HEK293T (cell line): Measurements from ENCODE around the gene CACNA1G.

Source experiments
- ARNT ChIP-seq: fragments of 450-650 bp; IDR thresholded peaks from 2 replicates; pipeline ENCODE4 v1.6.1; 2017; ENCODE audit warnings: mild to moderate bottlenecking
- FOXM1 ChIP-seq: fragments of 450-650 bp; IDR thresholded peaks from 2 replicates; pipeline ENCODE4 v1.6.1; 2017; ENCODE audit warnings: mild to moderate bottlenecking, borderline replicate concordance
- SP1 ChIP-seq: fragments of 450-650 bp; IDR thresholded peaks from 2 replicates; pipeline ENCODE4 v1.6.1; 2017
- SUZ12 ChIP-seq: fragments of 450-650 bp; IDR thresholded peaks from 2 replicates; pipeline ENCODE4 v1.6.1; 2016; ENCODE audit warnings: mild to moderate bottlenecking

- TF ChIP-seq SP1, result no peak
- no peak for TF ChIP-seq SUZ12
- TF ChIP-seq FOXM1, result no peak
- no peak for TF ChIP-seq ARNT
Observed at GRCh38 chr17:50569592-50569991, 9.1 kb downstream of the CACNA1G start.
